ENCODE measurements around the gene CHST13.

GRCh38 chr3:126557415-126557745, 33.4 kb downstream of the CHST13 start:
- no peak for TF ChIP-seq CTCF (IDR thresholded peaks at IDR 0.05)
- TF ChIP-seq POLR2A (IDR thresholded peaks at IDR 0.05): no peak
- no peak for TF ChIP-seq POLR2AphosphoS5 (IDR thresholded peaks at IDR 0.05)

Data from sigmoid colon (tissue), 4 donors.